ENCODE measurements around the gene CPEB4.

Gene CPEB4

GRCh38 chr5:173859408-173860159, 28.6 kb upstream of the CPEB4 start:
- no peak for DNase-seq

DNA sequence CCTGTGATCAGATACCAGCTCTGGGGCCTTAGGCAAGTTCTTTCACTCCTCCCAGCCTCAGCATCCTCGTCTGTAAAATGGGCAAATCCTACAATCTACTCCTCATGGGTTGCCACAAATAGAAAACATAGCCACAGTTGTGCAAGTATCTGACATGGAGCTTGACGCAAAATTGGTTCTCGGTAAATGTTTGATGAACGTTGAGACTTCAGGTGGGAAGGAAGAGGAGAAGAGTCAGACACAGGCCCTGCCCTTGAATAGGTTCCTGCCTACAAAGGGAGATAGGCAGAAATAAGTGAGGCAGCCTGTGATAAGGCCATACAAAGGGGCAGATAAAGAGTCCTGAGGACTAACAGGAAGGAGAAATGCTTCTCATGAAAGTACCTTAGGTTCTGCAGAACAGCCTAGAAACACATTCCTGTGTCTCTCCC, 26.1 kb upstream of the CPEB4 start:
- no peak for DNase-seq

DNA sequence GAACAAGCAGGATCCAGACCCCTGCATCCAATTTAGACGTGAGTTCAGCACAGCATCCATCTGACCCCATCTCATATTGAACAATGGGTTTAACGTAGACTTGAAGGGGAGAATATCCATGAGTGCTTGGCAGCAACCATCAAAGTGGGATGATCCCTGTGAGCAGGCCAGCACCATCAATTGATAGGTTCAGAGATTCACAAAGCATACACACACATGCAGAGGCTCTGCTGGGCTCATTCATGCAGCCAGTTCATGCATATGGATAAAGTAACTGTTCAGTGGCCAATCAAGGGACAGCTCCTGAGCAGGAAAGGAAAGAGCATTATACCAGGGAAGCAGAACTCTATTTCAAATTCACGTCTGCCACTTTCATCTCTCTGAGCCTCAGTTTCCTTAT, 24.8 kb upstream of the CPEB4 start:
- no peak for DNase-seq

DNA sequence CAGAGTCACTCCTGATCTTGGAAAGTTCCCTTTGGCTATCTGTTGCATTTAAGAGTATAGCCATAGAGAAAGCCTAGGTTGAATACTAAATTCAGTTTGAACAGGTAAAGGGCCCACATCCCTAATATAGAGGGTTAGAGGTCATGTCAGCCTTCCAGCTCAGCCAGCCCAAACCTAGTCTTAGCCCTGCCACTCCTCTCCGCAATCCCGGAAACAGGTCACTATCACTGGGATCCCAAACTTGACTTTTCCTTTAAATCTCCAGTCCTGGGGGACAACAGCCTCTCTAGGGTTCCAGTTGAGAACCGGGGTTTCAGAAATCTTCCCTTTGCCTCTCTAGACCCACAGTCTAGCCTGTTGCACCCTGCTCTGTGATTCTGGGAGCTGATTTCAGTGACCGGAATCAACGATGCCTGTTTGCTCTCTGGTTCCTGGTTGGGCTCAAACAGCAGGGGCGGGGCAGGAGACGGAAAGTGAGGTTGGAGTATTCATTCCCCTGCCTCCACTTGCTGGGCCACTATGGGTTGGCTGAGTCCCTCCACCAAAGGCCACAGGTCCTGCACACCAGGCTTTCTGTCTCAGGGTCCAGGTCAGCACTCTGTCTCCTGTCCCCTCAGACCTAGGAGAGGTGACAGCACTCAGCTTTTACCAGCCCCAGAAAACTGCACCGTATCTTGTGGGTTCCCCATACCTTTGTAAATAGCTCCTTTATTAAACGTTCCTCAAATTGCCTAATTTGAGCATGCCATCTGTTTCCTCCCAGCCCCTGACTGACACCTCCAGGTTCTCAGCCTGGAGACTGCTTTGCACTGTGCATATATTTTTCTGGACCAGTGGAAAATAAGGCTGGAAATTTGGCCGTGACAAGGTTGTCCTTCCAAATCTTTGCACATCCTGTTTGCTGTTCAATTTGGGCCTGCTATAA, 23.8 kb upstream of the CPEB4 start:
- no peak for DNase-seq

GRCh38 chr5:173866243-173866857, 21.8 kb upstream of the CPEB4 start:
- DNase-seq: no peak

- no peak for DNase-seq
Measured at GRCh38 chr5:173866858-173867679, 21.1 kb upstream of the CPEB4 start.

DNA sequence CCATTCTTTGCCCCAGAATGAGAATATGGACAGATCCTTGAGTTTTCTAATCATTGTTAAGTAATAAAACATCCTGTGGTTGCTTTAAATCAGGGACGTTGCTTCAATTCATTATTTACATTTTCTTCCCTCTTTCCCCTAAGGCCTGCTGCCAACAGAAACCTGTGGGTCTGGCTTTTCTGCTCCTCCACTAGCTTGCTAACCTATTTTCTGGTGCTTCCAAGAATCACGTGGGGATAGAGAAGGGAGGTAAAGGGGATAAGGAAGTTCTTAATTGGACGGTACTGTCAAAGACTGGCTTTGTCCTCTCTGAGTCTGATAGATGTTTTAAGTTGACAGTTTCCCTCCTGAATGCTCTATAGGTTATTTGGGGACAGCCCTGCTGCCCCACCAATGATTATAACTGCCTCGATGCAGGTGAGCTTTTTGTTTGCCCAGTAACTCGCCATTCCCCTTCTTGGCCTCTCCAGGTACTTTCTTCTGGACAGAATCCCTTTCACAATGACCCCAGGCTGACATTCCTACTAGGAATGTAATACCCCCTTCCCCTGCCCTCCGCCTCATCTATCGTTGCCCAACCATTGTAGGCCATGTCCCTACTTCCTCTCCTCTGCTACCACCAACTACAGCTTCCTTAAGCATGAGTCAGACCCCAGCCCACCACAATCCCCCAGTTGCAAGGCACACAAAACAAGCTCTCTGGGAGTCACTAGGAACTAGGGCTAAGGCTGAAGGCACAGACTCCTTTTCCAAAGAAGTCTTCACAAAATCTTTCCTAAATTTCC, 19.9 kb upstream of the CPEB4 start:
- no peak for DNase-seq

- DNase-seq: no peak
Measured at GRCh38 chr5:173869316-173869715, 18.8 kb upstream of the CPEB4 start.

- no peak for DNase-seq
Measured at GRCh38 chr5:173872957-173873305, 15.2 kb upstream of the CPEB4 start.

DNA sequence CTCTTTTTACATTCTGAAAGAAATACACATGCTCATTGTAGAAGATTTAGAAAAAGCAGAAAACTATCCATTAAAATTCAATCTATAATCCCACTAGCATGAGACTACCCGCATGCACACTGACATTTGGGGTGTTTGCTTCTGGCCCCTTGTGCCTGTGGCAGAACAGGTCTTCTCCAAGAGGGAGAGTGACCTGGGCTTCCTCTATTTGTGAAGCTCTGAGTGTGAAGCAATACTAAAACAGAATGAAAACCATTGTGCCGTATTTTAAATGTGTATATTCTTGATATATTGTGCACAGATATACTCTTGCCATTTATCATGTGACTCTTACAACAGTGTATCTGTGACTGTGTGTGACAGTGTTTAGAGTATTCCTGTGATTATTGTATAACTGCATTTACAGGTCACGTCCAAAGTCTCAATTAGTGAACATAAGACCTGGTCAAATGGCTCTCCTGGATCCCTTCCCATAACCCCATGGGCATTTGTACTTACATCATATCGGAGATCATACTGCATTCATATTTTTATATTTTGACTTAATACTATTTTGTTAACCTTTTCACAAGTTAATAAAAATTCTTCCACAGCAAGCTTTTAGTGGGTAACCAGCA, 14.7 kb upstream of the CPEB4 start:
- DNase-seq: no peak

- DNase-seq: no peak
Measured at GRCh38 chr5:173875189-173875588, 13.0 kb upstream of the CPEB4 start.

DNA sequence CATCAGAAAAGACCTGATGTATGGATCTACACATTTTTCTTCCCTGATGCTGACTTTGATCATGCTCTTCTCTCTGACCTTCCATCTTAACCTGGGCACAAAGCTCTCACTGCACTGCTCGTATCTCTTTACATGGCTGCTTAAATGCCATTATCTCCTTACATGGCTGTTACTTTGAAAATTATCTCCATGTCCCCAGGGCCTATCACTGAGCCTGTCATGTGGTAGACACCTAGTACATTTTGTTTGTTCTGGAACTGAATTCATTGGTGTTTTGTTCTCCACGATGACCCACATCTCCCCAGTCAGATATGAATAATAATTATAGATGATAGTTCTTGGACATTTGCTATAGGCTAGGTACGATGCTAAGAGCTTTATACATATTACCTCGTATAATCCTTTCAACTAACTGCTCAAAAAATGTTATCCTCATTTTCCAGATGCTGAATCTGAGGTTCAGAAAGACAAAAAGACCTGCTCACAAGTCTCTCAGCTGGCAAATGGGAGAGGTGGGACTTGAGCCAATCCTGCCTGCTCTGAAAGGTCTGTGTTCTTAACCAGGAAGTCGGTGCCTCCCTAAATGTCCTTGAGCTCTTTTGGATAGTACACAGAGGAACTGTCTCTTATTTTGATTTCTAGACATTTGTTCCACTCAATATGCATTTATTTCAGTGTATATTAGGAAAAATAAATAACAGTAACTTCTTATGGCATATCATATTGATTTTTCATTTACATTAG, 9.8 kb upstream of the CPEB4 start:
- no peak for DNase-seq

DNA sequence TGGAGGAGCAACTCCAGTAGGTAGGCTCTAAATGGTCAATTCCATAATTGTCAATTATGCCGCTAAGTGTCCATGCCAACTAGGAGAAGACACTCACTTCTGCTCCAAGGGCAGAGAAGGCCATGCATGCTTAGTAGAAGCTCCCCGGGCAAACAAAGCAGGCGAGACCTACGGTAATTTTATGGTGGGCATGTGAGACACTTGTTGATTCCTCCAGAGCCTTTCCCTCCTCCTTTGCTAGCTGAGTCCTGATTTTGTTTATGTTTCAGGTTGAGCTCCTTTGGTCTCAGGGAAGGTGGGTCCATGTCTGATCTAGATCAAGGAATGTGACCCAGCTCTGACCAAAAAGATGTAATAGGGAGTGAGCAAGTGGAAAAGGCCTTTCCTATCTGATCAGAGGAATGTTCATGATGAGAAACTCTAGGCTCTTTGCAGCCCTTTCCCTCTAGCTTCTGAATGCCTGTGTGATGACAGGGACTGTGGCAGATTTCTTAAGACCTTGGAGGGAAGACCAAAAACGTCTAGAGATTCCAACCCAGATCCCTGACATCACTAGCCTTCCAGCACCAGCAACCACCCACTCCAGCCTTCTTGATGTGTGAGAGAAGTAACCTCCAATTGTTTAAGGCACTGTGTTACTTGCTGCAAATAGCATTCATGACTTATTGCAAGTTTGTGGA, 7.7 kb upstream of the CPEB4 start:
- DNase-seq: no peak

DNA sequence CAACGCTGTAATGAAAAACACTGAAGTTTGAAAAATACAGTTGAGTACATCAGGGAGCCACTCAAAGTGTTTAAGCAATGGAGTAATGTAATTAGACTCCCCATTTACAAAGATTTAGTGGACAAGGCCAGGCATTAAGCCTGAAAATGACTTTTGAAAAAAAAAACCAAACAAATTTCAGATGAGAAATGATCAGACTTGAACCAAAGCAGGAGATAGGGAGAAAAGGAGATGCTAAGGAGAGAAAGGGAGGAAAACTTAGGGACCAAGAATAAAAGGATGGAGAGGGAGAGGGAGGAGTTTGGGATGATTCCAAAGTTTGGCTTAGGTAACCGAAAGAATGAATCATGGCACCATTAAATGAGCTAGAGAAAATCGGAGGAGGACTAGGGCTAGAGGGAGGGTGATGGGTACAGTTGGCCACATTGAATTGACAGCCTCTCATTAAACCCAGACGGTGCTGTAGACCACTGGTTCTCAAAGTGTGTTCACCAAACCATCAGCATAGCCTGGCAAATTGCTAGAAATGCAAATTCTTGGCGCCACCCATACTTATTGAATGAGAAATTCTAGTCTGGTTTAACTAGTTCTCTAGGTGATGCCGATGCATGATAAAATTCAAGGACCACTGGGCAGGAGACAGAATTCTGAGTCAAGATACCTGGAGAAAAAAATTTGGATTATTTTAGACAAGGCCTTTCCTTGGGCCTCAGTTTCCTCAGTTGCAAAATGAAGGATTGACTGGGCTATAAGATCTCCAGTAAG, 6.2 kb upstream of the CPEB4 start:
- DNase-seq: no peak

- no peak for DNase-seq
Measured at GRCh38 chr5:173882632-173883031, 5.5 kb upstream of the CPEB4 start.

DNA sequence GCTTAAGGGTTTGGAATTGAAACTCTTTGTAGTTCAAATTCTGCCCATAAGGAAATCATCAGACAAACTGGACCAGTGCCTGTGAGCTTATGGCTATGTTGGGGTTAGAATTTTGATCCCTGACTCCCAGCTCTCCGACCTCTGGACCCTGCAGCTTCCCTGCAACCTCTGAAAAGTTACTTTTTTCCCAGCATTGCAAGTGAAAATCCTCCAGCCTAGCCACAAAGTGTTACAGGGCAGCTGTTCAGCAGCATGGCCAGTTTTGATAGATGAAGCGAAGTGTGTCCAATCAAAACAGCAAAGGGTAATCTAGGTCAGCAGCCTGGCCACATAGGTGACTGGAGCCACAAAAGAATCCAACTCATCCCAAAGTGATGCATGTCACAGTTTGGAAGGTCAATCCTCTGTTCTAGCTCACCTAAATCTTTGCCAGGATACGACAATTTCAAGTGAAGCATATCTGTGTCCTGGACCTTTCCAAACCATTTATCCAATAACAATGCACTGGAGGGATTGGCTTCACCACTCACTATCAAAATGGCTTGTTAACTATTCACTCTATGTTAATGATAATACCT, 4.7 kb upstream of the CPEB4 start:
- DNase-seq: no peak

DNA sequence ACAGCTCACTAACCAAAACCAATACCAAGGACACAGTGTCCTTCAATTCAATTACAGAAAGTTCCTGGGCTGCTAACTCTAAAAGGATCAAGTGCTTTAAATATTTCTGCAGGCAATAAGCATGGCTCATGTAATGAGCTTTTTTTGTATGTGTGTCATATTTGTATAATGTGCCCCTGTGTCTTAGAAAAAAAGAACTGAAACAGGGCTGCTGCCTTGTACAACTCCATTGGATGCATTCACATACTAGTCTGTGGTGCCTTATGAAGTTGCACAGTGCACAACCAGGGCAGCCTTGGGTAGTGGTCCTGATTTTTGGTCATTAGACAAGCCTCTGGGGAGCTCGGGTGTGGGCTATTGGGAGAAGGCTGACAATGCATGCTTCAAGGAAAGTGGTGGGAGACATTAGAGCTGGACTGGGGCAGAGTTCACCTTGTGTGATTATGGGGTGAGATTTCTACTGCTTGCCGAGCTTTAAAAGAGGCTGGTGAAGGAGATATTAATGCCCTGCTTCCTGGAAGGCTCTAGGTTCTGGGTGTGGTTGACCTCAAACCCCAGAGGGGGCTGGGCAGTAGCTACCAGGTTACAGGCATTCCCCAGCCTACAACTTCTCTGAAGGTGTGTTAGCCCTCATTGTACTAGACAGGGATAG, 3.6 kb upstream of the CPEB4 start:
- DNase-seq: no peak

DNA sequence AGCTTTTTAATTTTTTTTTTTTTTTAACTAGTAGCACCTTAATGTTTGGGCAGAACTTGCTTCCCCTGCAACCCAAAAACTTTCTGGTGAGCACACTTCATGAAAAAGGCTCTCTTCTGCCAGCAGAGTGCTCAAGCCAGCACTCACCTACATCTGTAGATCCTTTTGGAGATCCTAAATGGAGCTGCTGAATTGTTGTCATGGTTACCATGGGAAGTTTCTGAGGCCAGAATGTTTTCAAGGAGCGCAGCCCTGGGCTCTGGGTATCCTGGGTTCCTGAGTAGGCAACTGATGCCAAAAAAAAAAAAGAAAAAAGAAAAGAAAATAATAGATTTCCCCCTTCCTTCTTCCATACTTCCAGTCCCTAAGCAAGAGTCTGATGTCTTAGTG, 3.1 kb upstream of the CPEB4 start:
- DNase-seq: no peak
